Keratinocyte (primary cell): ENCODE data around the gene ITGA2. TPM values are rescaled to one million over a fixed set of nuclear protein-coding genes. Genes with fewer than 3 reads are reported as not detected.
A peak's percentile ranks its signal among the peaks of the same experiment; 100 is the strongest.

Source experiments
- DNase-seq: peaks from one replicate; pipeline ENCODE4 v3.0.0-alpha.2; 2011; ENCODE audit warnings: low read depth, missing footprints, low spot score
- FAIRE-seq: peaks from 2 replicates; lab custom pipeline; 2011; peaks lifted over from hg19 to GRCh38; lab: Jason Lieb, UNC
- H2AFZ ChIP-seq: 2 replicates; pipeline ENCODE4 v1.6.0; 2012; ENCODE audit warnings: low read length, control low read depth, inconsistent platforms; ENCODE audit not compliant: control insufficient read depth
- H3K27ac ChIP-seq: 2 replicates; pipeline ENCODE4 v1.5.1; 2011; ENCODE audit warnings: low read length; ENCODE audit not compliant: control insufficient read depth, insufficient read depth
- H3K27me3 ChIP-seq: 3 replicates; pipeline ENCODE4 v1.6.0; 2011; ENCODE audit warnings: low read length; ENCODE audit not compliant: control insufficient read depth, insufficient read depth; ENCODE audit errors: extremely low read depth
- H3K36me3 ChIP-seq, 2 experiments: 2 replicates in 1 of 2; 3 replicates in 1 of 2; pipeline ENCODE4 v1.5.1; 2011; ENCODE audit warnings: low read length in 2 of 2, mild to moderate bottlenecking in 1 of 2; ENCODE audit not compliant: control insufficient read depth in 2 of 2, insufficient read depth in 2 of 2; ENCODE audit errors: extremely low read depth in 1 of 2
- H3K4me1 ChIP-seq: 3 replicates; pipeline ENCODE4 v1.5.1; 2011; ENCODE audit warnings: low read length; ENCODE audit not compliant: control insufficient read depth, insufficient read depth; ENCODE audit errors: extremely low read depth
- H3K4me2 ChIP-seq: 3 replicates; pipeline ENCODE4 v1.6.0; 2011; ENCODE audit warnings: low read depth, low read length; ENCODE audit not compliant: control insufficient read depth, insufficient read depth; ENCODE audit errors: extremely low read depth
- H3K4me3 ChIP-seq, 3 experiments: fragments of 200-600 bp in 1 of 3; sonication (generic) in 1 of 3; 2 replicates in 2 of 3; 3 replicates in 1 of 3; pipeline ENCODE4 v1.5.1; 2011 to 2016; ENCODE audit warnings: low read length in 3 of 3, mild to moderate bottlenecking in 3 of 3, control low read depth in 2 of 3, inconsistent platforms in 1 of 3, low read depth in 1 of 3, mixed read lengths in 1 of 3, mixed run types in 1 of 3, moderate library complexity in 1 of 3; ENCODE audit not compliant: control insufficient read depth in 2 of 3, insufficient read depth in 2 of 3; ENCODE audit errors: extremely low read depth in 1 of 3
- H3K79me2 ChIP-seq: 2 replicates; pipeline ENCODE4 v1.6.0; 2012; ENCODE audit warnings: low read length; ENCODE audit not compliant: control insufficient read depth, insufficient read depth
- H3K9ac ChIP-seq: 3 replicates; pipeline ENCODE4 v1.6.0; 2011; ENCODE audit warnings: low read length; ENCODE audit not compliant: control insufficient read depth, insufficient read depth; ENCODE audit errors: extremely low read depth
- H3K9me1 ChIP-seq: 3 replicates; pipeline ENCODE4 v1.6.0; 2011; ENCODE audit warnings: low read length; ENCODE audit not compliant: control insufficient read depth, insufficient read depth; ENCODE audit errors: extremely low read depth
- H3K9me3 ChIP-seq: 2 replicates; pipeline ENCODE4 v1.5.1; 2012; ENCODE audit warnings: low read depth, low read length; ENCODE audit not compliant: control insufficient read depth
- H4K20me1 ChIP-seq: 3 replicates; pipeline ENCODE4 v1.6.0; 2011; ENCODE audit warnings: low read length; ENCODE audit not compliant: control insufficient read depth, insufficient read depth; ENCODE audit errors: extremely low read depth
- CTCF ChIP-seq, 3 experiments: IDR thresholded peaks in 1 of 3; conservative IDR thresholded peaks in 1 of 3; optimal IDR thresholded peaks in 1 of 3; 2 replicates in 2 of 3; 3 replicates in 1 of 3; pipeline versions ENCODE3 to v1.5.1; 2011; ENCODE audit warnings: low read length in 3 of 3, mild to moderate bottlenecking in 3 of 3, moderate library complexity in 2 of 3, control low read depth in 1 of 3, inconsistent platforms in 1 of 3; ENCODE audit not compliant: insufficient read depth in 2 of 3; ENCODE audit errors: extremely low read depth in 1 of 3
- EZH2 ChIP-seq: IDR thresholded peaks from one replicate; pipeline ENCODE4 v1.6.1; 2012; ENCODE audit warnings: inconsistent platforms, mild to moderate bottlenecking, low read length, moderate library complexity
- dilution Hi-C: fragments of 300-500 bp; cut with MboI; formaldehyde crosslinking; loops from one replicate; pipeline ENCODE4 v1.7.0; 2020; ENCODE audit warnings: low sequenced_read_pairs; ENCODE audit not compliant: extremely low pct_ligation_motif_present
- polyA plus RNA-seq, 5 experiments: library from polyadenylated mRNA; depleted of rRNA in 3 of 5; stranded (reverse) in 3 of 5; stranded (forward) in 1 of 5; unstranded in 1 of 5; fragments of >200 nt; gene quantifications; 1 replicate in 1 of 5; 2 replicates in 3 of 5; 3 replicates in 1 of 5; pipeline versions ENCODE4 v1.2.1 to v1.2.3, GENCODE V29; 2011 to 2012; ENCODE audit warnings: missing spikeins in 2 of 5, low read depth in 1 of 5, low replicate concordance in 1 of 5

Gene ITGA2
- polyA plus RNA-seq, 1 donor (not counting 4 experiments of a cell fraction or from before 2014, with no cell fraction given) = 112 TPM

DNA sequence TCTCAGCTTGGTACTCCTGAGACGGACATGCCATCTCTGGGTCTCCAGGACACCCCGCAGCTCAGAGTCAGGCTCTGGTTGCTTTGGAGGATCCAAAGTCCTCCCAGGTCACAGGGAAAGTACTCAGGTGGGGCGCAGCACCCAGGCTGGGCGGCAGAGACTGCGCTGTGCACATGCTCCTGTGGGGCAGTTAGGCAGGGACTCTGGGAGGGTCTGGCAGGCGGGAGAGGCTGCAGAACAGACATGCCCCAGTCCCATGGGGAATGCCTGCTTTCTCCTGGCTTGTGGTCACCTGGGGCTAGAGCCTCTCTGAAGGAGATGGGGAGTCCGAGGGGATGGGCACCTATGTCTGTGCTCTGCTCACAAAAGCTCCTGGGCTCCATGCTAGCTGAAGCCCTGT is 45.3 kb upstream of the ITGA2 start:
- no peaks in the 10 kb centered on the region for H3K79me2 ChIP-seq
- TF ChIP-seq EZH2 (no peak), CTCF (optimal IDR thresholded peaks at IDR 0.05 in 1 of 3, IDR thresholded peaks at IDR 0.05 in 1 of 3, conservative IDR thresholded peaks at IDR 0.05 in 1 of 3; ENCODE audit: extremely low read depth in 1 of 3, insufficient read depth in 2 of 3, low read length in 3 of 3) (no peak)
- no peaks in the 10 kb centered on the region for H3K36me3 ChIP-seq
- peaks cover 26% of the 10 kb centered on the region for H3K4me1 ChIP-seq
- no peaks in the 10 kb centered on the region for H4K20me1 ChIP-seq
- H3K9me1 ChIP-seq = no peaks in the 10 kb centered on the region
- H3K27ac ChIP-seq = no peak overlapping the region
- DNase-seq (no peak), FAIRE-seq (no peak)
- no peak overlapping the region for H3K9ac ChIP-seq
- no peak overlapping the region for H2AFZ ChIP-seq
- H3K4me3 ChIP-seq = no peak overlapping the region
- no peaks in the 10 kb centered on the region for H3K27me3 ChIP-seq
- no peak overlapping the region for H3K4me2 ChIP-seq
- no peaks in the 10 kb centered on the region for H3K9me3 ChIP-seq
- dilution Hi-C loops = no loop called here

DNA sequence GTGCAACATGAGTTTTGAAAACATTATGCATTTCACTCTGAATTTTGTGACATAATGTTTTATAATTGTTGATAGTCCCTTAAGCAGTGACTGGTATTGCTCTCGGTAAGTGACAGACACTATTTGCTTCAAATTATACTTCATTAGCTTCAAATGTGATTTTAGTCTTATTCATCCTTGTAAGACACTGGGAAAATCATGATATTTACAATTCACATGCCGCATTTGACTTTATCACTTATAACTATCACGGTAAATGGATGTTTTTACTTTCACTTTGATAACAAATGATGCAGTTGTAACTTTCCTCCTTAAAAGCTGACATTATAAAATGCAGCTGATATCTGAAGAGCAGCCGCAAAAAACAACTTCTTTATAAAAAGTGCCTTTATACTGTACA is 44.1 kb upstream of the ITGA2 start:
- peak; percentile 44 for FAIRE-seq
- H3K27me3 ChIP-seq = no peaks in the 10 kb centered on the region
- dilution Hi-C loops = no loop called here
- H3K27ac ChIP-seq = peak overlapping the region; percentile 6
- H3K4me1 ChIP-seq = peaks cover 38% of the 10 kb centered on the region
- peak overlapping the region; percentile 97 for H2AFZ ChIP-seq
- H3K36me3 ChIP-seq = no peaks in the 10 kb centered on the region
- H3K9me1 ChIP-seq = no peaks in the 10 kb centered on the region
- peak overlapping the region; percentile 86 for H3K4me2 ChIP-seq
- H3K9me3 ChIP-seq = no peaks in the 10 kb centered on the region
- no peaks in the 10 kb centered on the region for H4K20me1 ChIP-seq
- no peak for TF ChIP-seq CTCF (optimal IDR thresholded peaks at IDR 0.05 in 1 of 3, IDR thresholded peaks at IDR 0.05 in 1 of 3, conservative IDR thresholded peaks at IDR 0.05 in 1 of 3; ENCODE audit: extremely low read depth in 1 of 3, insufficient read depth in 2 of 3, low read length in 3 of 3)
- TF ChIP-seq EZH2 = no peak
- H3K9ac ChIP-seq = peak overlapping the region; percentile 55
- H3K79me2 ChIP-seq = no peaks in the 10 kb centered on the region
- no peak for DNase-seq
- peak overlapping the region in 2 of 3 experiments; percentile 59 to 69 for H3K4me3 ChIP-seq
